Forelimb muscle (tissue), 1 donor: ENCODE results near the gene PTPRCAP. TPM values are rescaled to one million over a fixed set of nuclear protein-coding genes. Genes with fewer than 3 reads are reported as not detected.

Experiments used
- DNase-seq: peaks from one replicate; pipeline ENCODE4 v3.0.0-alpha.2; 2013; ENCODE audit warnings: low read depth
- polyA plus RNA-seq: library from polyadenylated mRNA; unstranded; fragments of 120-200 nt; gene quantifications from one replicate; pipeline ENCODE4 v1.2.1, GENCODE V29; 2013; ENCODE audit not compliant: insufficient read length

PTPRCAP gene
- polyA plus RNA-seq, 1 donor, result 1.1 TPM

DNA sequence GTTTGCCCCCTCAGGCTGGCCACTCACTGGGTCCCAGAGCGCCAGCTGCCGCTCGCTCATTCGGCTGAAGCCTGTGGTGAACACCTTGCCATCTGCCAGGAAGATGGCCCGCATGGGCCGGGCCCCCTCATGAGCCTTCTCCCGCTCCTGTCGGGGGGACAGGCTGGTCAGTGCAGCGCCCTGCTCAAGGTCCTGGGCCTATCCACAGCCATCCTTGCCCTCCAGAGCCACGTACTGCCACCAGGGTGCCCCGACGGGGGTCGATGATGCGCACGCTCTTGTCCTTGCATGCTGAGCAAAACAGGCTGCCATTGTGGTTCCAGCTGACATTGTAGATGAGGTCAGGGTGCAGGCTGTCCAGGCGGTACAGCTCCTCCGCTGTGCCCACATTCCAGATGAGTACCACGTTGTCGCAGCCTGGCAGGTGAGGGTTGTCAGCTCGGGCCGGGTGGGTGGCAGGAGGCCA is 3.6 kb upstream of the PTPRCAP start:
- DNase-seq, result no peak

GRCh38 chr11:67440229-67441097 is 3.0 kb upstream of the PTPRCAP start:
- DNase-seq, result no peak

DNA sequence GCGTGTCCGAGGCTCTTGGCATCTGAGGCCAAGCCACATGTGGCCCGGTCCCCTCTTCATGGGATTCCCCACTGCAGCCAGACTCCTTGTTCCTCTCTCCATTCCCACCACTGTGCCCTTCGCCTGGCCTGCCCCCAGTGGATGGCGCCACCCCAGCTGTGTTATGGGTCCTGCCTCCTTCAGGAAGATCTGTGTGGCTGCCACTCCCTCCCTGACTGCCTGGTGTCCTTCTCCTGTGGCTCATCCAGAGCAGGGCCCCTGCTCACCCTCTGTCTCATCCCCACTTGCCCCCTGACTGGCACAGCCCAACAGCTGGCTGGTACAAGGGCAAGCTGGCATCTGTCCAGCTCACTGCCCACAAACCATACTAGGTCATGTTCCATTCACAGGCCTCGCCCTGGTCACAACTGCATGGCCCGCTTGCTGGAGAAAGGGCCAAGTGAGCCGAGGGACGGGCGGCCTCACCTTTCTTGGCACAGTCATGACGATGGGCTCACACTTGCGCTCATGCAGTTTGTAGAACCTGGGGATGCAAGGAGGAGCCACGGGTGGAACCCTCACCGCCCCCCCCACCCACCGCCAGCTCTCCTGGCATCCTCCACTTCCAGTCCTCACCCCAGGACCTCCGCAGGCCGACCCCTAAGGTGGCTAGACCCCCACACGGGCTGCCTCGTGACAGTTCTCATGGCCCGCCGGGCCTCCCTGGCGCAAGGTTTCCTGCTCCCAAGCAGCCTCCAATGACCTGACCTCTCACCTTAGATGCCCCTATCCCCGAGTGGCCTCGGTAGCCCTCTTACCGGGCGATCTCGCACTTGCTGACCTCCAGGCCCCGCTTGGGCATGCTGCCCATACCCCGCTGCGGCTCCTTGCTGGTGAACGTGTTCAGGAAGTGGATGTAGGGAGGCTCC is 2.1 kb upstream of the PTPRCAP start:
- no peak for DNase-seq

GRCh38 chr11:67438158-67438902 is 848 bp upstream of the PTPRCAP start:
- DNase-seq, result no peak

DNA sequence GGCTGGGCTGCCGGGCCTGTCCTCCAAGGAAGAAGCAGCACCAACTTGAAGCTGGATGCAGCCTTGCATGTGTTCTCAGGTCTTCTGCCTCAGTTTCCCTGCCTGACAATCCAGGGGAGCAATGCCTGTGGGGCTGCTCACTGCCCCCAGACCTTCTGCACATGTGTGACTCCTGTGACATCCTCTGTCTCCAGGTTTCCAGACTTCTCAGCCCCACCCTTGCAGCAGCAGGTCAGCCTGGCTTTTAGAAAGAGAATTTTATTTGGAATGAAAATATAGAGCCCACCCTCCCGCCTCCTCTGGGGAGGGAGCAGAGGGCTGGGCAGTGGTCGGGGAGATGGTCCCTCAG is 301 bp upstream of the PTPRCAP start:
- DNase-seq, result no peak

DNA sequence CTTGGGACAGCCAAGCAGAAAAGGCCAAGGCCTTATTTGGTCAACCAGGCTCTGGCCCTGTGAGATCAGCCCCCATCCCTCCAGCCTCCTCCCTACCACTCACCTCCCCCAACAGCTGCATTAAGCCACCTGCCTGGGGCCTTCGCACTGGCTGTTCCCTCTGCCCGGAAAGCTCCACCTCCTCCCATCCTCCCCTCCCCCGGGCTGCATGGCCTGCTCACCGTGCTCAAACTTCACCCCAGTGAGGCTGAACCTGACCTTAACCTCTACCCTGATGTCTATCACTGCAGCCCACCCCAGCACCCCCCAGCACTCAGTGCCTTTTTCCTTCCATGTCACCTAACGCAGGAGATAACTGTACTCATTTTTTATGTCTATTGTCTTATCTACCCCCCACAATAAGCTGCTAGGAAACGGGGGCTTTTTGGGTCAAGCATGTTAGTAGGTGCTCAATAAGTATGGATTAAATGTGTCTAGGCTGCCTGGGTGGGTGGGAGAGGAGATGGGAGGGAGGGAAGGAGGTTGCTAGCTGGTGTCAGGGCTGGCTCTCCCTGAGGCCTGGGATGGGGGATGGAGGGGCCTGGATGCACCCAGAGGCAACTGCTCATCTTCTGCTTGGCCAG is 912 bp downstream of the PTPRCAP start:
- DNase-seq, result no peak

DNA sequence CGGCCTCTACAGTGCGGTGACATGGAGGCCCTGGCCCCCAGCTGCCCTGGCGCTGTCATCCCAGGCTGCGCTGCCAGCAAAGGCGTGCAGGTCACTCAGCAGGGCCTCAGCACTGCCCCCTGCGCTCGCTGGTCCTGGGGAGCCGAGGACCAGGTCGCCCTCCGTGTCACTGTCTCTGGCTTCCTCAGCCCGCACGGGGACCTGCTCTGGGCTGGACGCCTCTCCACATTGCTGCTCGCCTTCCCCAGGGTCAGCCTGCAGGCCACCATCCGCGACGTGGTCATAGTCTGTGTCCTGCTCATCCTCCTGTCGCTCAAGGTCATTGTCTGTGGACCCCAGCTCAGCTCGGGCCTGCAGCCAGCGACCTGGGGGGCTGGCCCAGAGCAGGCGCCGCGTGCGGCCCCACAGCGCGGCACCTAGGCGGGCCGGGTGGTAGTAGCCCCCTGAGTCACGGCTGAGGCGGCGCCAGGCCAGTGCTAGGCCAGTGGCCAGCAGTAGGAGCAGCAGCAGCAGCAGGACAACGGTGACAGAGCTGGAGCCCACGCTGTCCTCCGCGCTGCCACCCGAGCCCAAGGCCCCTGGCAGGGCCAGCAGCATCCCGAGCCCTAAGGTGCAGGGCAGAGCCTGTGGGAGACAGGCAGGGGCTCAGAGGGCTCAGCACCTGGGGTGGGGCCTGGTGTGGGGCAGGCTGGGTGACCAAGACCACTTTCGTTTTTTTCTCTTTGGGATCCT is 1.6 kb downstream of the PTPRCAP start:
- DNase-seq, result no peak

DNA sequence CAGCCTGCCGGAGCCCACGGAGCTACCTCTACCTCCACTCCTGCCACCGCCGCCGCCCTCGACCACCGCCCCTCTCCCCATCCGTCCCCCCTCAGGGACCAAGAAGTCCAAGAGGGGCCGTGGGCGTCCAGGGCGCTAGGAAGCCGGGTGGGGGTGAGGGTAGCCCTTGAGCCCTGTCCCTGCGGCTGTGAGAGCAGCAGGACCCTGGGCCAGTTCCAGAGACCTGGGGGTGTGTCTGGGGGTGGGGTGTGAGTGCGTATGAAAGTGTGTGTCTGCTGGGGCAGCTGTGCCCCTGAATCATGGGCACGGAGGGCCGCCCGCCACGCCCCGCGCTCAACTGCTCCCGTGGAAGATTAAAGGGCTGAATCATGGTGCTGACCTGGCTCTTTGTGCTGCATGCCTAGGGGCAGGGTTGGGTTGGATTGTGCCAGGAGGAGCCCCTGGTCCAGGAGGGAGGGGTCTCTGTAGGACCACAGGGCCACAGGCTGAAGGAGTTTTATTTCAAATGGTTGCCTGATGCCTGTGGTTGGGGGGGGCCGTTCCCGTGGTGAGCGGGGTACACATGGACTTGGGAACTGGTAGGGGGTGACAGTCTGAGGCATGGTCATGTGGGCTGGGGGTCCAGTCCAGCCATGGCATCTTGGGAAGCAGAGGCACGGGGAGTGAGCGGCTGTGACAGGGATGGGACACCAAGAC is 2.3 kb downstream of the PTPRCAP start:
- no peak for DNase-seq

GRCh38 chr11:67434395-67434881 is 3.0 kb downstream of the PTPRCAP start:
- no peak for DNase-seq

DNA sequence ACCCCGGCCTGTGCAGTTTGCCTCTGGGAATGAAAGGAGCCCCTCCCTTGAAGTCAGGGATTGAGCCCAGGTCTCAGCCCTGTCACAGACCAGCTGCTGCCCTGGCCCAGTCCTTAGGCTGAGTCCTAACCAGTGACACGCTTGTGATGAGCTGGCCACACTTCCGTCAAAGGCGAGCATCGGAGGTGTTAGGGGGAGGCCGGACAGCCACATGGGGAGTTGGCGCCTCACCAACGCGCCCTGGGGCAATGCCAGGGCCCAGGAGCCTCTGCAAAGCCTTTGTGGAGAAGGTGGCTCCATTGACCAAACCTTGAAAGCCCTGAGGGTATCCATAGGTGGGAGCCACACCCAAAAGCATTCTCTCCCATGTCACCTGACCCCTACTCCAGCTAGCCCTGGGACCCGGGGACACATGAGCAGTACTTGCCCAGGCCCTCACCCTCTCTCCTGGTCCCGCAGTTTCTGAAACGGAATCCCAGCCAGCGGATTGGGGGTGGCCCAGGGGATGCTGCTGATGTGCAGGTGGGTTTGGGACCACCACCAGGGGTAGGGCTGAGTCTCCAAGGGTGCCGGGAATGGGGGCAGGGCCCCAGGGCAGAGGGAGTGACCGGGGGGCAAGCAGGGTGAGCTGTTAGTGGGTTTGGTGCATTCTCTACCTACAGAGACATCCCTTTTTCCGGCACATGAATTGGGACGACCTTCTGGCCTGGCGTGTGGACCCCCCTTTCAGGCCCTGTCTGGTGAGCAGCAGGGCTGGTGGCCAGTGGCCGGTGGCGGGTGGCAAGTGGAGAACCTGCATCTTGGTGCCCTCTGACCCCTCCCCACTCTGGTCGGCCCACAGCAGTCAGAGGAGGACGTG is 3.7 kb downstream of the PTPRCAP start:
- DNase-seq, result no peak

DNA sequence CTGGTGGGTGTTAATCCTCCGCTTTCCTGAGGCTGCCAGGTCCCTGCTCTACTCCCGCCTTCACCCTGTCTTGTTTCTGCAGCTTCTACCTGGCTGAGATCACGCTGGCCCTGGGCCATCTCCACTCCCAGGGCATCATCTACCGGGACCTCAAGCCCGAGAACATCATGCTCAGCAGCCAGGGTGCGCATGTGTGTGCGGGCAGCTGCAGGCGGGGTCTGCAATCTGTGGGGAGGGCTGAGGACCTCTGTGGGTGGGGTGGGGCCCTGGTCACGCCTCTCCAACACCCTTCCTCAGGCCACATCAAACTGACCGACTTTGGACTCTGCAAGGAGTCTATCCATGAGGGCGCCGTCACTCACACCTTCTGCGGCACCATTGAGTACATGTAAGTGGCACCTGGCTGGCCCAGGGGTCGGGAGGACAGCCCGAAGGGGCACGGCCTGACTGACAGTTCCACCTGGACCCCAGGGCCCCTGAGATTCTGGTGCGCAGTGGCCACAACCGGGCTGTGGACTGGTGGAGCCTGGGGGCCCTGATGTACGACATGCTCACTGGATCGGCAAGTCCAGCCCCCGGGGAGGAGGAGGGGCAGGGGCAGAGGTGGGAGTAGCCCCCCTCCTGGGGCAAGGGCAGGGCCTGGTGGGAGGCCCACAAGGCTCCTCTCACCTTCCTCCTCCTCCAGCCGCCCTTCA is 4.7 kb downstream of the PTPRCAP start:
- DNase-seq, result no peak

GRCh38 chr11:67431346-67432249 is 5.9 kb downstream of the PTPRCAP start:
- no peak for DNase-seq

- DNase-seq, result no peak
Observed at GRCh38 chr11:67429722-67430121, 7.8 kb downstream of the PTPRCAP start.

DNA sequence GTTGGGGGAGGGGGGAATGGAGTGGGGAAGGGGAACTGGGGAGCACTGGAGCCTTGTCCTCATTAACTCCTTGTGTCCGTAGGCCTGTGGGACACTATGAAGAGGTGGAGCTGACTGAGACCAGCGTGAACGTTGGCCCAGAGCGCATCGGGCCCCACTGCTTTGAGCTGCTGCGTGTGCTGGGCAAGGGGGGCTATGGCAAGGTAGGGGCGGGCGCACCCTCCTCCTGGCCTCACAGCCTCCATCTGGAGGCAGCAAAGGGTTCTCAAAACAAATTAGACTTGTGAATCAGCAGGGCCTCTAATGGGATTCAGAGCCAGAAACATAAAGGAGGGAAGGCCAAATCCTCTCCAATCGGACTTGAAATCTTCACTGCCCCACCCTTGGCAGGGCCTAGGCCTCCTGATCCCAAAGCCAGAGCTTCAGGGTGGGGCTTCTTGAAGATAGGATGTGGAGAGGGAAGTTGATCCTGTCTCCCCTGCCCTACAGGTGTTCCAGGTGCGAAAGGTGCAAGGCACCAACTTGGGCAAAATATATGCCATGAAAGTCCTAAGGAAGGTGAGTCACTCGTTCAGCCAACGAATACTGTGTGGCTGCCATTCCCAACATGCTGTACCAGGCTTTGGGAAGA is 8.3 kb downstream of the PTPRCAP start:
- DNase-seq, result no peak

- peak; percentile 96 for DNase-seq
Observed at GRCh38 chr11:67428052-67429001, 9.2 kb downstream of the PTPRCAP start, which contains the start of gene RPS6KB2. Gene RPS6KB2, plus strand, starts transcription at chr11:67428494. Its CDS starts 52 bp downstream, at chr11:67428546.
